GM12878 (cell line): ENCODE results near the gene GARNL3. TPM values are rescaled to one million over a fixed set of nuclear protein-coding genes. Genes with fewer than 3 reads are reported as not detected.

Experiments used
- ATAC-seq: fragments of 200-7000 bp; cut with Tn5 transposase; 3 replicates; pipeline ENCODE4 v1.9.1; 2020; ENCODE audit warnings: mild to moderate bottlenecking, moderate library complexity
- BruUV-seq: library from RNA; stranded (reverse); fragments of 400-500 nt; replicated peaks from 2 replicates; lab custom pipeline; 2021; lab: Mats Ljungman, UMichigan
- CTCF ChIA-PET: fragments of 300-600 bp; sonication (Branson Sonifier 250); formaldehyde crosslinking; extraction: SDS; loops from one replicate; lab custom pipeline; 2021; ENCODE audit warnings: inconsistent platforms; lab: Yijun Ruan, JAX
- POLR2A ChIA-PET: fragments of 350-600 bp; formaldehyde crosslinking; extraction: SDS; loops from one replicate; lab custom pipeline; 2021; ENCODE audit warnings: inconsistent platforms; lab: Charles Lee
- RAD21 ChIA-PET: fragments of 300-600 bp; sonication (Branson Sonifier 250); formaldehyde crosslinking; loops from one replicate; lab custom pipeline; 2023; ENCODE audit warnings: antibody characterized with exemption; ENCODE audit not compliant: unreplicated experiment; lab: Charles Lee
- SMC1A ChIA-PET: fragments of 300-600 bp; sonication (Branson Sonifier 250); formaldehyde crosslinking; loops from one replicate; lab custom pipeline; 2023; ENCODE audit not compliant: unreplicated experiment, uncharacterized antibody; lab: Charles Lee
- DNase-seq: peaks from one replicate; pipeline ENCODE4 v3.0.0-alpha.2; 2011; ENCODE audit warnings: low read depth, low spot score
- FAIRE-seq: peaks from 3 replicates; lab custom pipeline; 2011; peaks lifted over from hg19 to GRCh38; lab: Jason Lieb, UNC
- H2AFZ ChIP-seq: 2 replicates; pipeline ENCODE4 v1.6.0; 2011; ENCODE audit warnings: low read depth, low read length, control low read depth; ENCODE audit not compliant: control insufficient read depth
- H3K27ac ChIP-seq: 2 replicates; pipeline ENCODE4 v1.5.1; 2011; ENCODE audit warnings: control low read depth; ENCODE audit not compliant: control insufficient read depth, insufficient read depth
- H3K27me3 ChIP-seq, 2 experiments: replicated peaks in 1 of 2; 2 replicates each; pipeline versions ENCODE4 v1.6.0 to v1.6.1; 2011; ENCODE audit warnings: low read length in 1 of 2; ENCODE audit not compliant: control insufficient read depth in 2 of 2, insufficient read depth in 2 of 2
- H3K36me3 ChIP-seq, 2 experiments: 2 replicates each; pipeline ENCODE4 v1.5.1; 2011; ENCODE audit warnings: low read length in 1 of 2; ENCODE audit not compliant: control insufficient read depth in 2 of 2, insufficient read depth in 2 of 2
- H3K4me1 ChIP-seq: 2 replicates; pipeline ENCODE4 v1.6.1; 2011; ENCODE audit warnings: mild to moderate bottlenecking, low read length, moderate library complexity, mixed read lengths; ENCODE audit not compliant: control insufficient read depth, insufficient read depth
- H3K4me2 ChIP-seq: 2 replicates; pipeline ENCODE4 v1.6.0; 2011; ENCODE audit warnings: control low read depth; ENCODE audit not compliant: control insufficient read depth, insufficient read depth
- H3K4me3 ChIP-seq: fragments of 200-600 bp; sonication (generic); 2 replicates; pipeline ENCODE4 v1.5.1; 2016
- H3K79me2 ChIP-seq: 2 replicates; pipeline ENCODE4 v1.6.0; 2011; ENCODE audit warnings: low read length; ENCODE audit not compliant: control insufficient read depth, insufficient read depth
- H3K9ac ChIP-seq: 2 replicates; pipeline ENCODE4 v1.8.0; 2011; ENCODE audit warnings: low read length, control low read depth, mixed read lengths; ENCODE audit not compliant: control insufficient read depth, insufficient read depth
- H3K9me3 ChIP-seq: replicated peaks from 3 replicates; pipeline ENCODE4 v1.5.1; 2011; ENCODE audit warnings: mild to moderate bottlenecking, low read length; ENCODE audit not compliant: control insufficient read depth, insufficient read depth
- H4K20me1 ChIP-seq: 2 replicates; pipeline ENCODE4 v1.6.0; 2011; ENCODE audit not compliant: control insufficient read depth, insufficient read depth
- CTCF ChIP-seq, 3 experiments: IDR thresholded peaks in 2 of 3; conservative IDR thresholded peaks in 1 of 3; 2 replicates each; pipeline ENCODE4 v1.5.1; 2011; ENCODE audit warnings: low read depth in 3 of 3, low read length in 3 of 3, mild to moderate bottlenecking in 3 of 3, control low read depth in 2 of 3, moderate library complexity in 2 of 3, inconsistent platforms in 1 of 3, mixed read lengths in 1 of 3; ENCODE audit not compliant: control insufficient read depth in 2 of 3, insufficient read depth in 1 of 3; ENCODE audit errors: extremely low read depth in 1 of 3
- NFYB ChIP-seq: IDR thresholded peaks from 2 replicates; pipeline ENCODE4 v1.6.1; 2011; ENCODE audit warnings: low read depth, mild to moderate bottlenecking, low read length, improper control_type of control experiment, moderate library complexity; ENCODE audit not compliant: insufficient read depth
- USF1 ChIP-seq: IDR thresholded peaks from 2 replicates; pipeline ENCODE4 v1.6.1; 2011; ENCODE audit warnings: borderline replicate concordance, low read depth, mild to moderate bottlenecking, moderate library complexity, mixed read lengths, low read length; ENCODE audit not compliant: insufficient read depth; ENCODE audit errors: extremely low read length
- WGBS: methylation state at CpG from one replicate; pipeline ENCODE4 v1.1.6; 2016; ENCODE audit warnings: low lambda C conversion rate; ENCODE audit not compliant: insufficient replicate concordance, insufficient coverage; ENCODE audit errors: missing lambda C conversion rate; 5-methylcytosine and 5-hydroxymethylcytosine counted together
- in situ Hi-C: fragments of 300-500 bp; cut with MboI; formaldehyde crosslinking; loops from 9 replicates; pipeline ENCODE4 v1.14.3; 2018; ENCODE audit warnings: mixed read lengths
- intact Hi-C: fragments of 100-400 bp; cut with micrococcal nuclease; formaldehyde crosslinking; loops from one replicate; pipeline ENCODE4 v1.14.2; 2022; ENCODE audit not compliant: unreplicated experiment
- polyA plus RNA-seq, 11 experiments: library from polyadenylated mRNA; depleted of rRNA in 4 of 11; unstranded in 6 of 11; stranded (reverse) in 5 of 11; fragments of >200 nt; fragmentation: Nextera tagmentation in 4 of 11; fragmentation: Illumina TruSeq in 1 of 11; extraction: Ambion mirVana in 4 of 11; extraction: Trizol in 1 of 11; gene quantifications; 1 replicate in 1 of 11; 2 replicates in 10 of 11; pipeline versions ENCODE4 v1.2.1 to v1.2.3, GENCODE V29; 2011 to 2016; ENCODE audit warnings: inconsistent platforms in 2 of 11, missing spikeins in 2 of 11, low read depth in 1 of 11
- total RNA-seq, 4 experiments: library from RNA; depleted of rRNA in 3 of 4; stranded (reverse); fragments of >200 nt in 3 of 4; fragmentation: Illumina TruSeq in 1 of 4; extraction: Trizol in 1 of 4; gene quantifications; 2 replicates each; pipeline versions ENCODE4 v1.2.1 to v1.2.3, GENCODE V29; 2013 to 2021

GARNL3 gene
- total and polyA plus RNA-seq, 10 of the 15 experiments (the other 5 are each of a cell fraction or from before 2014, with no cell fraction given), result 0.89 to 13.2 (median 6.3) TPM

GRCh38 chr9:127313042-127313560 lies 48.5 kb downstream of the GARNL3 start:
- ATAC-seq (no peak), FAIRE-seq (no peak)
- H3K4me3 ChIP-seq, result no peak overlapping the region
- BruUV-seq, result no TSS peak
- intact Hi-C loops (loop anchor here (5.0 kb wide), 2 partner anchors 84 to 109 kb away; partner anchors contain the start of genes SLC2A8 and ZNF79), in situ Hi-C loops (no loop called here)
- CTCF ChIA-PET, result interaction anchor here (1.3 kb wide), 1 partner anchor 94 kb away, joined by 3 read pairs; no protein-coding TSS in a partner anchor
- peaks cover 5% of the 10 kb centered on the region for H3K4me1 ChIP-seq
- H3K9ac ChIP-seq, result no peak overlapping the region
- 95% methylated on average over 7 of the region's 7 CpGs for WGBS
- H2AFZ ChIP-seq, result no peak overlapping the region
- SMC1A ChIA-PET, result interaction anchor here (1.4 kb wide), 1 partner anchor 86 kb away, joined by 6 read pairs; no protein-coding TSS in a partner anchor
- no peak overlapping the region for H3K4me2 ChIP-seq
- no peaks in the 10 kb centered on the region for H3K79me2 ChIP-seq
- POLR2A ChIA-PET, result no interaction called here
- no peaks in the 10 kb centered on the region for H3K36me3 ChIP-seq
- RAD21 ChIA-PET, result no interaction called here
- no peaks in the 10 kb centered on the region for H3K27me3 ChIP-seq
- H3K27ac ChIP-seq, result no peak overlapping the region
- no peak for TF ChIP-seq CTCF (IDR thresholded peaks at IDR 0.05 in 2 of 3, conservative IDR thresholded peaks at IDR 0.05 in 1 of 3; ENCODE audit: control insufficient read depth in 2 of 3, extremely low read depth in 1 of 3, insufficient read depth in 1 of 3, low read depth in 3 of 3, low read length in 3 of 3)
- peak; percentile 24 for TF ChIP-seq USF1
- TF ChIP-seq NFYB, result peak; percentile 46; the same call in 1 of the 2 replicates
- TF ChIP-seq, all 136 proteins: peak for 2
- DNase-seq, result no peak
- no peaks in the 10 kb centered on the region for H4K20me1 ChIP-seq
- peaks cover 2% of the 10 kb centered on the region for H3K9me3 ChIP-seq
